ENCODE measurements around the gene SERBP1.

GRCh38 chr1:67427947-67428346 is 2.3 kb downstream of the SERBP1 start:
- TF ChIP-seq CTCF (IDR thresholded peaks at IDR 0.05): no peak
- no peak for TF ChIP-seq POLR2A (IDR thresholded peaks at IDR 0.05)
